AG04449 (cell line): Measurements from ENCODE around the gene PPID.
"Not testable (repeated sequence)": the region's sequence is repeated elsewhere in the genome, so short reads cannot be mapped to it uniquely, and the experiment has no call there.

Source experiments
- CTCF ChIA-PET: fragments of 350-600 bp; formaldehyde crosslinking; extraction: SDS; loops from one replicate; lab custom pipeline; 2021; ENCODE audit warnings: antibody characterized with exemption; lab: Yijun Ruan, JAX
- POLR2A ChIA-PET: fragments of 400-600, 350-600 bp; formaldehyde crosslinking; extraction: SDS; loops from one replicate; lab custom pipeline; 2020; ENCODE audit warnings: antibody characterized with exemption, inconsistent platforms; lab: Yijun Ruan, JAX
- DNase-seq: peaks from one replicate; pipeline ENCODE4 v3.0.0-alpha.2; 2010; ENCODE audit warnings: low read depth, low spot score
- H3K4me3 ChIP-seq: 2 replicates; pipeline ENCODE4 v1.5.1; 2011; ENCODE audit warnings: low read depth, mild to moderate bottlenecking, control low read depth, low read length
- CTCF ChIP-seq: IDR thresholded peaks from one replicate; pipeline ENCODE4 v1.5.1; 2011; ENCODE audit warnings: mild to moderate bottlenecking, moderate library complexity, low read length, control low read depth, inconsistent platforms; ENCODE audit not compliant: insufficient read depth; ENCODE audit errors: missing control alignments

PPID gene

DNA sequence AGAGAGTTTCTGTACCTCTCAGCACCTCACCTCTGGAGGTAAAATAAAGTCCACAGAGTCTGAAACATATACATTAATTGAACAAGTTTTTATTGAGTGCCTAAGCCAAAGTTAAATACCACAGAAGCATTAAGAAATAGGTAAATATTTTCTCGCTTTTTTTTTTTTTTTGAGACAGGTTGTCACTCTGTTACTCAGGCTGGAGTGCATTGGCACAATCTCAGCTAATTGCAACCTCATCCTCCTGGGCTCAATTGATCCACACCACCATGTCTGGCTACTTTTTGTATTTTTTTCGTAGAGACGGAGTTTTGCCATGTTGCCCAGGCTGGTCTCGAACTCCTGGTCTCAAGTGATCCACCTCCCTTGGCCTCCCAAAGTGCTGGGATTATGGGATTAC lies 35.5 kb upstream of the PPID start:
- TF ChIP-seq CTCF, result no peak
- DNase-seq, result no peak
- no peak overlapping the region for H3K4me3 ChIP-seq
- CTCF ChIA-PET, result no interaction called here
- POLR2A ChIA-PET, result interaction anchor here (0.7 kb wide), 1 partner anchor 1857 kb away, joined by 3 read pairs; no protein-coding TSS in a partner anchor

GRCh38 chr4:158758142-158758541 lies 34.9 kb upstream of the PPID start:
- CTCF ChIA-PET, result no interaction called here
- no peak overlapping the region for H3K4me3 ChIP-seq
- DNase-seq, result no peak
- TF ChIP-seq CTCF, result no peak
- POLR2A ChIA-PET, result no interaction called here

DNA sequence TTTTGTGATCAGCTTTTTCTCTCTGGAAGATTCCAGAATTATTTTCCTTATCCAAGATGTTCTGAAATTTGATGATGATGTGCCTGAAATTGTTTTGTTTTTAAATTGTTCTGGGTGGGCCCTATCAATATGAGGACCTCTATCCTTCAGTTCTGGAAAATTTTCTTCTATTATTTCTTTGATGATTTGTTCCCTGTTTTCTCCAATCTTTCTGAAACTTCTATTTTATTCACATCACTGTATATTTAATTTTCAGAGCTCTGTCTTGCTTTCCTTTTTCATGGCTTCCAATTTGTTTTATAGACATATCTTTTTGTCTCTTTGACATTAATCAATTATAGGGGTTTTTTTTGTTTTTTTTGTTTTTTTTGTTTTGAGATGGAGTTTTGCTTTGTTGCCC lies 33.4 kb upstream of the PPID start:
- no peak for DNase-seq
- ChIA-PET POLR2A (no interaction called here), CTCF (interaction anchor here (0.6 kb wide), 1 partner anchor 13 kb away, joined by 3 read pairs; no protein-coding TSS in a partner anchor)
- H3K4me3 ChIP-seq, result no peak overlapping the region
- TF ChIP-seq CTCF, result no peak

DNA sequence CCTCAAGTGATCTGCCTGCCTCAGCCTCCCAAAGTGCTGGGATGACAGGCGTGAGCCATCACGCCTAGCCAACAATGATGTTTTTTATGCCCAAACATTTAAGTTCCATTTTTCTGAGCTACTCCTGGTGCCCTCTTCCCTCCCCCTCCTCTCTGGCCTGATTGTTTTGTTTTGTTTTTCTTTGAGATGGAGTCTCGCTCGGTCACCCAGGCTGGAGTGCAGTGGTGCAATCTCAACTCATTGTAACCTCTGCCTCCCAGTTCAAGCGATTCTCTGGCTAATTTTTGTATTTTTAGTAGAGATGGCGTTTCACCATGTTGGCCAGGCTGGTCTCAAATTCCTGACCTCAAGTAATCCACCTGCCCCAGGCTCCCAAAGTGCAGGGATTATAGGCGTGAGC lies 32.6 kb upstream of the PPID start:
- DNase-seq, H3K4me3 ChIP-seq: not testable (repeated sequence)
- ChIA-PET POLR2A (interaction anchor here (2.6 kb wide), 1 partner anchor 55 kb away, joined by 8 read pairs; no protein-coding TSS in a partner anchor), CTCF (interaction anchor here (1.0 to 1.6 kb wide), 3 partner anchors 10 to 96 kb away, joined by 3 to 4 read pairs (median 3); no protein-coding TSS in a partner anchor)

- TF ChIP-seq CTCF, result no peak
- H3K4me3 ChIP-seq, result no peak overlapping the region
- CTCF ChIA-PET, result interaction anchor here (1.0 to 2.4 kb wide), 3 partner anchors 15 to 27 kb away, joined by 3 to 6 read pairs (median 4); no protein-coding TSS in a partner anchor
- DNase-seq, result peak; percentile 73
- POLR2A ChIA-PET, result interaction anchor here (1.0 to 2.6 kb wide), 2 partner anchors 12 to 56 kb away, joined by 3 to 8 read pairs; no protein-coding TSS in a partner anchor
Measured at GRCh38 chr4:158754385-158755180, 31.4 kb upstream of the PPID start.

DNA sequence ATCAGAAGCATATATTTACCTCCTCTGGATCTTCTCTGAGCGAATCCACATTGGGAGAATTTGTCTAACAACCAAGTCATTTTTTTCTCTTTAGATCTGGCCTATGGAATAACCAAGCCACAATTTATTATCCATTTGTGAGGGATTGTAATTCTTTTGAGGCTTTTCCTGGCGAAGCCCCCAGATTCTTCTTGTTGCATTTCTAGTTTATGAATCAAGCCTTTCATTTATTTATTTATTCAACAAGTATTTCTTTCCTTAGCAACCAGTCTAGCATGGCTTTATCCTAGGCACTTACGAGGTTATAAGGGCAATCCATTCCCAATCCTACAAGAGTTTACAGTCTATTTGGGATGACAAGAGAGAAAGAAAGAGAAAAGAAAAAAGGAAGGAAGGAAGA lies 27.2 kb upstream of the PPID start:
- DNase-seq, result peak; percentile 82
- POLR2A ChIA-PET, result no interaction called here
- CTCF ChIA-PET, result no interaction called here
- TF ChIP-seq CTCF, result no peak
- no peak overlapping the region for H3K4me3 ChIP-seq

DNA sequence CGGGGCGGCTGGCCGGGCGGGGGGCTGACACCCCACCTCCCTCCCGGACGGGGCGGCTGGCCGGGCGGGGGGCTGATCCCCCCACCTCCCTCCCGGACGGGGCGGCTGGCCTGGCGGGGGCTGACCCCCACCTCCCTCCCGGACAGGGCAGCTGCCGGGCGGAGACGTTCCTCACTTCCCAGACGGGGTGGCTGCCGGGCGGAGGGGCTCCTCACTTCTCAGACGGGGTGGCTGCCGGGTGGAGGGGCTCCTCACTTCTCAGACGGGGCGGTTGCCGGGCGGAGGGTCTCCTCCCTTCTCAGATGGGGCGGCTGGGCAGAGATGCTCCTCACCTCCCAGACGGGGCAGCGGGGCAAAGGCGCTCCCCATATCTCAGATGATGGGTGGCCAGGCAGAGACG lies 23.3 kb upstream of the PPID start:
- POLR2A ChIA-PET, DNase-seq, CTCF ChIA-PET: not testable (repeated sequence)

More for the DNA sequence above, 23.3 kb upstream of the PPID start:
- H3K4me3 ChIP-seq, result not testable (repeated sequence)
